ENCODE results near the gene ITPKB. TPM values are rescaled to one million over a fixed set of nuclear protein-coding genes. Genes with fewer than 3 reads are reported as not detected.
"Not testable (repeated sequence)": the region's sequence is repeated elsewhere in the genome, so short reads cannot be mapped to it uniquely, and the experiment has no call there.

The ITPKB gene
- total RNA-seq, 1 donor from 2014 or later: 9.8 TPM

GRCh38 chr1:226616636-226617035, 122.4 kb downstream of the ITPKB start:
- Mint-ChIP-seq H3K27ac (no peak overlapping the region), H3K36me3 (ENCODE audit: insufficient read depth) (peaks cover 1% of the 10 kb centered on the region), H3K4me1 (ENCODE audit: low read depth) (no peaks in the 10 kb centered on the region)

GRCh38 chr1:226615876-226616275, 123.2 kb downstream of the ITPKB start:
- Mint-ChIP-seq H3K9me3 (ENCODE audit: low read depth) (peaks cover 9% of the 10 kb centered on the region), H3K4me1 (ENCODE audit: low read depth) (no peaks in the 10 kb centered on the region), H3K36me3 (ENCODE audit: insufficient read depth) (peaks cover 1% of the 10 kb centered on the region), H3K27me3 (no peaks in the 10 kb centered on the region), H3K27ac (no peak overlapping the region), H3K4me3 (ENCODE audit: low read depth) (no peak overlapping the region)
- no peak for DNase-seq (ENCODE audit: low spot score, unreplicated experiment)
- TF ChIP-seq, protein P1, sequence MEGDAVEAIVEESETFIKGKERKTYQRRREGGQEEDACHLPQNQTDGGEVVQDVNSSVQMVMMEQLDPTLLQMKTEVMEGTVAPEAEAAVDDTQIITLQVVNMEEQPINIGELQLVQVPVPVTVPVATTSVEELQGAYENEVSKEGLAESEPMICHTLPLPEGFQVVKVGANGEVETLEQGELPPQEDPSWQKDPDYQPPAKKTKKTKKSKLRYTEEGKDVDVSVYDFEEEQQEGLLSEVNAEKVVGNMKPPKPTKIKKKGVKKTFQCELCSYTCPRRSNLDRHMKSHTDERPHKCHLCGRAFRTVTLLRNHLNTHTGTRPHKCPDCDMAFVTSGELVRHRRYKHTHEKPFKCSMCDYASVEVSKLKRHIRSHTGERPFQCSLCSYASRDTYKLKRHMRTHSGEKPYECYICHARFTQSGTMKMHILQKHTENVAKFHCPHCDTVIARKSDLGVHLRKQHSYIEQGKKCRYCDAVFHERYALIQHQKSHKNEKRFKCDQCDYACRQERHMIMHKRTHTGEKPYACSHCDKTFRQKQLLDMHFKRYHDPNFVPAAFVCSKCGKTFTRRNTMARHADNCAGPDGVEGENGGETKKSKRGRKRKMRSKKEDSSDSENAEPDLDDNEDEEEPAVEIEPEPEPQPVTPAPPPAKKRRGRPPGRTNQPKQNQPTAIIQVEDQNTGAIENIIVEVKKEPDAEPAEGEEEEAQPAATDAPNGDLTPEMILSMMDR (IDR thresholded peaks at IDR 0.05; ENCODE audit: unreplicated experiment): no peak

More at GRCh38 chr1:226616636-226617035, 122.4 kb downstream of the ITPKB start:
- H3K4me3 Mint-ChIP-seq (ENCODE audit: low read depth): no peak overlapping the region
- H3K9me3 Mint-ChIP-seq (ENCODE audit: low read depth): peaks cover 9% of the 10 kb centered on the region
- H3K27me3 Mint-ChIP-seq: no peaks in the 10 kb centered on the region
- DNase-seq (ENCODE audit: low spot score, unreplicated experiment): no peak
- TF ChIP-seq, protein P1 (IDR thresholded peaks at IDR 0.05; ENCODE audit: unreplicated experiment): no peak

- H3K27me3 Mint-ChIP-seq: not testable (repeated sequence)
Observed at GRCh38 chr1:226611980-226612379, 127.1 kb downstream of the ITPKB start.

DNA sequence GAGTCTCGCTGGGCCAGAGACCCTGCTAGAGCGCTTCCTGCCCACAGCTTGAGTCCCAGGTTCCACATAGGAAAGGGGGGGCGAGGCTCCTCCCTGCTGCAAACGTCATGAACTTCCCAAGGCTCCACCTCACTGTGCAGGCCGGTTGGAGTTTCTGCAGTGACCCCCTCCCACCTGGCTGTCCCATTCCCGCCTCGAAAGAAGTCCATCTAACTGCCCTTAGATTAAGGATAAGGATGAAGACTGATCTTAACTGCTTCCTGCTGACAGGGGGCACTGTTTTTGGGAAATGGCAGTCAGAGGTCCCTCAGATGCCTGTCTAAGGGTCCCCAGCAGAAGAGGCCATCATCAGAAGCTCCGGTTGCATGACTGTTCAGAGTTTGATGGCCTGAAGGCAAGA, 127.8 kb downstream of the ITPKB start:
- no peak overlapping the region for H3K27ac Mint-ChIP-seq
- H3K4me1 Mint-ChIP-seq (ENCODE audit: low read depth): no peaks in the 10 kb centered on the region
- H3K4me3 Mint-ChIP-seq (ENCODE audit: low read depth): no peak overlapping the region
- peaks cover 6% of the 10 kb centered on the region for H3K9me3 Mint-ChIP-seq (ENCODE audit: low read depth)
- DNase-seq (ENCODE audit: low spot score, unreplicated experiment): no peak
- TF ChIP-seq, protein P1 (IDR thresholded peaks at IDR 0.05; ENCODE audit: unreplicated experiment): no peak
- peaks cover 10% of the 10 kb centered on the region for H3K27me3 Mint-ChIP-seq
- H3K36me3 Mint-ChIP-seq (ENCODE audit: insufficient read depth): no peaks in the 10 kb centered on the region

More at GRCh38 chr1:226611980-226612379, 127.1 kb downstream of the ITPKB start:
- H3K36me3 Mint-ChIP-seq (ENCODE audit: insufficient read depth); H3K4me3 Mint-ChIP-seq (ENCODE audit: low read depth); H3K4me1 Mint-ChIP-seq (ENCODE audit: low read depth); H3K9me3 Mint-ChIP-seq (ENCODE audit: low read depth); DNase-seq (ENCODE audit: low spot score, unreplicated experiment); H3K27ac Mint-ChIP-seq: not testable (repeated sequence)

- H3K9me3 Mint-ChIP-seq (ENCODE audit: low read depth): peaks cover 6% of the 10 kb centered on the region
- H3K27ac Mint-ChIP-seq: no peak overlapping the region
- no peak overlapping the region for H3K4me3 Mint-ChIP-seq (ENCODE audit: low read depth)
- no peak for DNase-seq (ENCODE audit: low spot score, unreplicated experiment)
- H3K36me3 Mint-ChIP-seq (ENCODE audit: insufficient read depth): no peaks in the 10 kb centered on the region
- TF ChIP-seq, protein P1 (IDR thresholded peaks at IDR 0.05; ENCODE audit: unreplicated experiment): no peak
- no peaks in the 10 kb centered on the region for H3K4me1 Mint-ChIP-seq (ENCODE audit: low read depth)
- peaks cover 10% of the 10 kb centered on the region for H3K27me3 Mint-ChIP-seq
Observed at GRCh38 chr1:226610671-226611070, 128.4 kb downstream of the ITPKB start.

DNA sequence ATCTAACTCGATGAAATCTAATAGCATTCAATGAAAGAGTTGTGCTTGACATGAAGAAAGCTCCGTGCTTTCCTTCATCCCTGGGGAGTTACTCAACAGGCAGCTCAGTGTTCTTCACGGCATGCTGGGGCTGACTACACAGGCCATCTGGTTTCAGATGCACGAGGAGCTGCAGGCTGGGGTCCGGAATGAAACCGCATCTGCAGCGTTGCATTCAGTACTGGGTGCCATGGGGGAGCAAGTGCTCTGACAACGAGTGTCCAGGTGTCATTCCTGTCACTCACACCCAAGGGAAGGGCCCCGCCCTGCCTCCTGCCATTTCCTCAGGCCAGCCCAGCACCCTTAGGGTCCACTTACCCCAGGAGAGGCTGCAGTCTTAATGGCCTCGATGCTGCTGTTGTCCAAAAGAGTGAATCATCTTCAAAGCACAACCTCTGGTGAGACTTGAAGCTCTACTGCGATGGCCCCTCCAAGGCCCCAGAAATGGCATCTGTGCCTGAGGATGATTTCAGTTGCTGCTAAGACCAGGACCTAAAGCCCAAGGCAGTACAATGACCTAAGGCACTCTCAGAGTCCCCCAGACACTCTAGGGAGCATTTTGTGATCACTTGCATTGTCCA, 129.1 kb downstream of the ITPKB start:
- DNase-seq (ENCODE audit: low spot score, unreplicated experiment): no peak
- H3K27me3 Mint-ChIP-seq: peaks cover 12% of the 10 kb centered on the region
- H3K36me3 Mint-ChIP-seq (ENCODE audit: insufficient read depth): no peaks in the 10 kb centered on the region
- TF ChIP-seq, protein P1 (IDR thresholded peaks at IDR 0.05; ENCODE audit: unreplicated experiment): no peak
- no peak overlapping the region for H3K27ac Mint-ChIP-seq
- H3K4me3 Mint-ChIP-seq (ENCODE audit: low read depth): no peak overlapping the region
- H3K9me3 Mint-ChIP-seq (ENCODE audit: low read depth): peaks cover 6% of the 10 kb centered on the region
- no peaks in the 10 kb centered on the region for H3K4me1 Mint-ChIP-seq (ENCODE audit: low read depth)
